ENCODE data around the gene RAD51B.

Gene RAD51B

DNA sequence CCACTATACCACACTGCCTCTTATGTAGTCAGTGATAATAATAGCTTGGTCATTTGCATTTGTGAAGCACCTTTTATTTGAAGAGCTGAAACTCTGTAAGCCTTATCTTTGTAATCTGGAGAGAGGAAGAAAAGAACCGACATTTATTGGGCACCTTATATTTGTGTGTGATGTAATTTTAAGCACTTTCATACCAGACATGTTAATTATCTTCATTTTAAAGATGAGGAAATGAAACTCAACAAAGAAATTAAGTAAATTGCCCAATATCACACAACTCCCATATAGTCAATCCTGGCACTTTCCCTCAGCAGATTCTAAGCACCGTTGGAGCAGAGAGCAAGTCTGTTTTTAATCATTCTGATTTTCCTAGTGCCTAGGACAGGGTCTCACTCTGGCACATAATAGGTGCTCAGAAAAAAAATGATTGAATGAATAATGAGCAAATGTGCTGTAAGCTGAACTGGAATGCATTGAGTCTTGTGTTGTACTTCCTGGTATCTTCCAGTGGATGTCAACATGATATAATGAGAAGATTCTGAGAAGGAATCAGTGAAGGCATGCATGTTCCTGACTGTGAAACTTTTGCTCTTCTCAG lies 554.4 kb downstream of the RAD51B start:
- Histone ChIP-seq H3K27me3 (replicated peaks; ENCODE audit: insufficient read depth, low read length) (no peaks in the 10 kb centered on the region), H2AFZ (ENCODE audit: low read length) (no peak overlapping the region), H3K9me3 (replicated peaks; ENCODE audit: insufficient read depth, low read length) (no peaks in the 10 kb centered on the region), H3K36me3 (replicated peaks; ENCODE audit: insufficient read depth, low read length) (no peaks in the 10 kb centered on the region), H3K4me1 (ENCODE audit: low read length) (no peaks in the 10 kb centered on the region), H3K4me3 (ENCODE audit: low read length) (no peak overlapping the region), H3K9me2 (replicated peaks; ENCODE audit: insufficient read depth, low read length) (no peaks in the 10 kb centered on the region), H3F3A (ENCODE audit: insufficient read depth, low read length) (no peaks in the 10 kb centered on the region), H3K79me2 (ENCODE audit: low read length) (no peaks in the 10 kb centered on the region), H3K4me2 (ENCODE audit: low read depth, low read length) (no peak overlapping the region), H3K9ac (ENCODE audit: low read length) (no peak overlapping the region), H4K20me1 (ENCODE audit: insufficient read depth, low read length) (no peaks in the 10 kb centered on the region), H3K27ac (ENCODE audit: low read length) (no peak overlapping the region)
- TF ChIP-seq EZH2 (optimal IDR thresholded peaks at IDR 0.05; ENCODE audit: low read depth, low read length): no peak
- TF ChIP-seq CTCF (IDR thresholded peaks at IDR 0.05; ENCODE audit: low read length): no peak
- no peak for TF ChIP-seq EZH2phosphoT487 (IDR thresholded peaks at IDR 0.05; ENCODE audit: low read length)
- no peak for DNase-seq

GRCh38 chr14:68374682-68375081 lies 555.1 kb downstream of the RAD51B start:
- H3K27me3 ChIP-seq (replicated peaks; ENCODE audit: insufficient read depth, low read length): no peaks in the 10 kb centered on the region
- no peaks in the 10 kb centered on the region for H3K79me2 ChIP-seq (ENCODE audit: low read length)
- no peaks in the 10 kb centered on the region for H4K20me1 ChIP-seq (ENCODE audit: insufficient read depth, low read length)
- no peak overlapping the region for H3K4me2 ChIP-seq (ENCODE audit: low read depth, low read length)
- no peak for DNase-seq
- H3K4me1 ChIP-seq (ENCODE audit: low read length): peaks cover under 1% of the 10 kb centered on the region; the same call in 1 of the 2 replicates
- H3F3A ChIP-seq (ENCODE audit: insufficient read depth, low read length): no peaks in the 10 kb centered on the region
- no peaks in the 10 kb centered on the region for H3K9me2 ChIP-seq (replicated peaks; ENCODE audit: insufficient read depth, low read length)
- no peak overlapping the region for H3K9ac ChIP-seq (ENCODE audit: low read length)
- H3K27ac ChIP-seq (ENCODE audit: low read length): no peak overlapping the region
- H3K36me3 ChIP-seq (replicated peaks; ENCODE audit: insufficient read depth, low read length): no peaks in the 10 kb centered on the region
- H3K9me3 ChIP-seq (replicated peaks; ENCODE audit: insufficient read depth, low read length): no peaks in the 10 kb centered on the region
- no peak overlapping the region for H2AFZ ChIP-seq (ENCODE audit: low read length)
- H3K4me3 ChIP-seq (ENCODE audit: low read length): no peak overlapping the region
- no peak for TF ChIP-seq CTCF (IDR thresholded peaks at IDR 0.05; ENCODE audit: low read length)
- TF ChIP-seq EZH2 (optimal IDR thresholded peaks at IDR 0.05; ENCODE audit: low read depth, low read length): no peak
- no peak for TF ChIP-seq EZH2phosphoT487 (IDR thresholded peaks at IDR 0.05; ENCODE audit: low read length)

DNA sequence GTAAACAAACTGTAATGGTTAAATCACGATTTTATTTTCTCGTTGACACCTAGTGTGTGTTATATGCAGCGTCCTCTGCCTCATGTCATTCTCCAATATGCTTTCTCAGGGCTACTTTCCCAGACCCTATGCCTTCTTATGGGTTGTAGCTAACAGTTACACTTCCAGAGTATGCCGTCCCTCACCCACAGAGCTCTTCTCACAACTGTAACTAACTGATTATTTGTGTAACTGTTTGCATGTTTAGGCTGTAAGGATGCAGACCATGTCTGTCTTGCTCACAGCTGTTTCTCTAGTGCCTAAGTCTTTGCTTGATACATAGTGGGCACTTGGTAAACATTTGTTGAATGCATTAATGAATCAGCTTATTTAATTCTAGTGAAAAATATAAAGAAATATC lies 555.8 kb downstream of the RAD51B start:
- no peaks in the 10 kb centered on the region for H3F3A ChIP-seq (ENCODE audit: insufficient read depth, low read length)
- H2AFZ ChIP-seq (ENCODE audit: low read length): no peak overlapping the region
- H3K4me2 ChIP-seq (ENCODE audit: low read depth, low read length): no peak overlapping the region
- H3K79me2 ChIP-seq (ENCODE audit: low read length): no peaks in the 10 kb centered on the region
- H3K4me3 ChIP-seq (ENCODE audit: low read length): no peak overlapping the region
- no peaks in the 10 kb centered on the region for H3K36me3 ChIP-seq (replicated peaks; ENCODE audit: insufficient read depth, low read length)
- H4K20me1 ChIP-seq (ENCODE audit: insufficient read depth, low read length): no peaks in the 10 kb centered on the region
- H3K27ac ChIP-seq (ENCODE audit: low read length): no peak overlapping the region
- TF ChIP-seq CTCF (IDR thresholded peaks at IDR 0.05; ENCODE audit: low read length) (no peak), EZH2 (optimal IDR thresholded peaks at IDR 0.05; ENCODE audit: low read depth, low read length) (no peak), EZH2phosphoT487 (IDR thresholded peaks at IDR 0.05; ENCODE audit: low read length) (no peak)
- no peaks in the 10 kb centered on the region for H3K27me3 ChIP-seq (replicated peaks; ENCODE audit: insufficient read depth, low read length)
- H3K4me1 ChIP-seq (ENCODE audit: low read length): peaks cover 8% of the 10 kb centered on the region; the same call in 1 of the 2 replicates
- H3K9me2 ChIP-seq (replicated peaks; ENCODE audit: insufficient read depth, low read length): no peaks in the 10 kb centered on the region
- no peak for DNase-seq
- no peaks in the 10 kb centered on the region for H3K9me3 ChIP-seq (replicated peaks; ENCODE audit: insufficient read depth, low read length)
- no peak overlapping the region for H3K9ac ChIP-seq (ENCODE audit: low read length)
